ENCODE results near the gene TTC29. TPM values are rescaled to one million over a fixed set of nuclear protein-coding genes. Genes with fewer than 3 reads are reported as not detected.

TTC29 gene
- total RNA-seq, 2 donors from 2014 or later = not detected

- no peaks in the 10 kb centered on the region for H3K36me3 ChIP-seq
- H3K4me3 ChIP-seq = no peak overlapping the region
- no peaks in the 10 kb centered on the region for H3K9me3 ChIP-seq
- no peak overlapping the region for H3K27ac ChIP-seq
- no peaks in the 10 kb centered on the region for H3K4me1 ChIP-seq (ENCODE audit: control insufficient read depth in 1 of 2, low read depth in 2 of 2)
- no peak for ATAC-seq (ENCODE audit: insufficient number of reproducible peaks, low FRiP score, low read depth)
- no peaks in the 10 kb centered on the region for H3K27me3 ChIP-seq (replicated peaks; ENCODE audit: insufficient read depth)
- no peak for DNase-seq (ENCODE audit: low spot score)
- TF ChIP-seq, protein P1, sequence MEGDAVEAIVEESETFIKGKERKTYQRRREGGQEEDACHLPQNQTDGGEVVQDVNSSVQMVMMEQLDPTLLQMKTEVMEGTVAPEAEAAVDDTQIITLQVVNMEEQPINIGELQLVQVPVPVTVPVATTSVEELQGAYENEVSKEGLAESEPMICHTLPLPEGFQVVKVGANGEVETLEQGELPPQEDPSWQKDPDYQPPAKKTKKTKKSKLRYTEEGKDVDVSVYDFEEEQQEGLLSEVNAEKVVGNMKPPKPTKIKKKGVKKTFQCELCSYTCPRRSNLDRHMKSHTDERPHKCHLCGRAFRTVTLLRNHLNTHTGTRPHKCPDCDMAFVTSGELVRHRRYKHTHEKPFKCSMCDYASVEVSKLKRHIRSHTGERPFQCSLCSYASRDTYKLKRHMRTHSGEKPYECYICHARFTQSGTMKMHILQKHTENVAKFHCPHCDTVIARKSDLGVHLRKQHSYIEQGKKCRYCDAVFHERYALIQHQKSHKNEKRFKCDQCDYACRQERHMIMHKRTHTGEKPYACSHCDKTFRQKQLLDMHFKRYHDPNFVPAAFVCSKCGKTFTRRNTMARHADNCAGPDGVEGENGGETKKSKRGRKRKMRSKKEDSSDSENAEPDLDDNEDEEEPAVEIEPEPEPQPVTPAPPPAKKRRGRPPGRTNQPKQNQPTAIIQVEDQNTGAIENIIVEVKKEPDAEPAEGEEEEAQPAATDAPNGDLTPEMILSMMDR (IDR thresholded peaks at IDR 0.05) = no peak
Observed at GRCh38 chr4:146847345-146847744, 98.3 kb downstream of the TTC29 start.

GRCh38 chr4:146846882-146847281, 98.8 kb downstream of the TTC29 start:
- no peaks in the 10 kb centered on the region for H3K27me3 ChIP-seq (replicated peaks; ENCODE audit: insufficient read depth)
- no peaks in the 10 kb centered on the region for H3K4me1 ChIP-seq (ENCODE audit: control insufficient read depth in 1 of 2, low read depth in 2 of 2)
- TF ChIP-seq, protein P1 (IDR thresholded peaks at IDR 0.05) = no peak
- no peak overlapping the region for H3K27ac ChIP-seq
- H3K36me3 ChIP-seq = no peaks in the 10 kb centered on the region
- DNase-seq (ENCODE audit: low spot score) (no peak), ATAC-seq (ENCODE audit: insufficient number of reproducible peaks, low FRiP score, low read depth) (no peak)
- no peak overlapping the region for H3K4me3 ChIP-seq
- H3K9me3 ChIP-seq = no peaks in the 10 kb centered on the region

DNA sequence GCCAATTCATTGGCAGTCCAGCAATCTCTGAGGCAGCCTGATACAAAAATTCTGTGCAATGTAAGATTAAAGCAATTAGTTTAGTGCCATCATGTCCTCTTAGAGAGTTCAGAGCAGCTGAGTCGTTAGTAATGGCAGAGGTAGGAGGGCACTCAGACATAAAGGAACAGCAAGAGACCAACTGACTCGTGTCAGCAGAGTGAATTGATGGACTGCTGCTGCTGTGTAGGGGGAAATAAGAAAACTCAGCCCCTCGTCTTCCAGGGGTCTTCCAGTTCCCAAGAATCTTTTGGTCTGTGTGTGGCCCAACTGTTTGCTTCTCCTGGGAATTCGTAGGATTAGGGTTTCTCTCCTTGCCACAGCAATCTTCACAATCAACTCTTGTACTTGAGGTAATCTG, 100.9 kb downstream of the TTC29 start:
- no peaks in the 10 kb centered on the region for H3K27me3 ChIP-seq (replicated peaks; ENCODE audit: insufficient read depth)
- H3K27ac ChIP-seq = no peak overlapping the region
- no peaks in the 10 kb centered on the region for H3K4me1 ChIP-seq (ENCODE audit: control insufficient read depth in 1 of 2, low read depth in 2 of 2)
- no peaks in the 10 kb centered on the region for H3K36me3 ChIP-seq
- DNase-seq (ENCODE audit: low spot score) (no peak), ATAC-seq (ENCODE audit: insufficient number of reproducible peaks, low FRiP score, low read depth) (no peak)
- TF ChIP-seq, protein P1 (IDR thresholded peaks at IDR 0.05) = no peak
- H3K4me3 ChIP-seq = no peak overlapping the region
- no peaks in the 10 kb centered on the region for H3K9me3 ChIP-seq

GRCh38 chr4:146842876-146843275, 102.8 kb downstream of the TTC29 start:
- no peaks in the 10 kb centered on the region for H3K4me1 ChIP-seq (ENCODE audit: control insufficient read depth in 1 of 2, low read depth in 2 of 2)
- no peak for ATAC-seq (ENCODE audit: insufficient number of reproducible peaks, low FRiP score, low read depth)
- DNase-seq (ENCODE audit: low spot score) = no peak
- H3K36me3 ChIP-seq = no peaks in the 10 kb centered on the region
- no peak overlapping the region for H3K27ac ChIP-seq
- no peaks in the 10 kb centered on the region for H3K27me3 ChIP-seq (replicated peaks; ENCODE audit: insufficient read depth)
- H3K4me3 ChIP-seq = no peak overlapping the region
- H3K9me3 ChIP-seq = no peaks in the 10 kb centered on the region
- TF ChIP-seq, protein P1 (IDR thresholded peaks at IDR 0.05) = no peak

DNA sequence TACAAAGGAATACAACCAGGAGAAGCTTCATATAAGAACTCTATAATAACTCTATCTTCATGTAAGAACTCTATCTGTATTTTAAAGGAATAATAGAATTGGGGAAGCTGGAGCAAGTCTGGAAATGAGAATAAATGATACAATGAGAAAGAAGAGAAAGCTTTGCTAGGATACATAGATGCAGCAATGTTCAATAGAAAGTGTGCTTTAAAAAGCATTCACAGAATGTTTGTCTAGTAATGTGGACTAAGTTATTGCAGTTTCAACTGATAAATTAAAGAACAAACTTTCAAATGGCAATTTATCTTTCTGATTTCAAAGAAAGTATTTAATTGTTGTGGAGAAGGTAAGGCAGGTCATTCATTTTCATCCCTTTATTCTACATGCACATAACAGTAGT, 104.9 kb downstream of the TTC29 start:
- H3K27me3 ChIP-seq (replicated peaks; ENCODE audit: insufficient read depth) = no peaks in the 10 kb centered on the region
- ATAC-seq (ENCODE audit: insufficient number of reproducible peaks, low FRiP score, low read depth) = no peak
- H3K4me1 ChIP-seq (ENCODE audit: control insufficient read depth in 1 of 2, low read depth in 2 of 2) = no peaks in the 10 kb centered on the region
- DNase-seq (ENCODE audit: low spot score) = no peak
- TF ChIP-seq, protein P1 (IDR thresholded peaks at IDR 0.05) = no peak
- no peaks in the 10 kb centered on the region for H3K36me3 ChIP-seq
- no peaks in the 10 kb centered on the region for H3K9me3 ChIP-seq
- H3K27ac ChIP-seq = no peak overlapping the region
- no peak overlapping the region for H3K4me3 ChIP-seq

All from thoracic aorta (tissue), 2 donors.